Loucy (cell line): ENCODE data around the gene ARMH3.

Experiments
- EZH2phosphoT487 ChIP-seq: fragments of 200-600 bp; IDR thresholded peaks from 2 replicates; pipeline ENCODE4 v1.6.1; 2018; ENCODE audit warnings: antibody characterized with exemption, mild to moderate bottlenecking, moderate library complexity, borderline replicate concordance
- TF ChIP-seq, protein P1 (sequence below): fragments of 200-600 bp; sonication (generic); conservative IDR thresholded peaks from 2 replicates; pipeline ENCODE4 v1.5.1; 2014; ENCODE audit warnings: mild to moderate bottlenecking, antibody characterized with exemption, low read length

DNA sequence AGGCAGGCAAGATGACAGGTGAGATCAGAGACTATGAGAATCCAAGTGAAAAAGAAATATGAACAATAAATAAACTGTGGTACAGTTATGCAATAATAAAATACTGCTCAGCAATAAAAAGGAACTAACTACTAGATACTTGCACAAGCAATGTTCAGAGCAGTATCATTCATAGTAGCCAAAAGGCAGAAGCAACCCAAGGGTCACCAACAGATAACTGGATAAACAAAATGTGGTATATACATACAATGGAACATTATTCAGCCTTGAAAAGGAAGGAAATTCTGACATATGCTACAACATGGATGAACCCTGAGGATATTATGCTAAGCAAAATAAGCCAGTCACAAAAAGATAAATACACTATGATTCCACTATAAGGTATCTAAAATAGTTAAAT is 135.4 kb downstream of the ARMH3 start:
- TF ChIP-seq, protein P1, sequence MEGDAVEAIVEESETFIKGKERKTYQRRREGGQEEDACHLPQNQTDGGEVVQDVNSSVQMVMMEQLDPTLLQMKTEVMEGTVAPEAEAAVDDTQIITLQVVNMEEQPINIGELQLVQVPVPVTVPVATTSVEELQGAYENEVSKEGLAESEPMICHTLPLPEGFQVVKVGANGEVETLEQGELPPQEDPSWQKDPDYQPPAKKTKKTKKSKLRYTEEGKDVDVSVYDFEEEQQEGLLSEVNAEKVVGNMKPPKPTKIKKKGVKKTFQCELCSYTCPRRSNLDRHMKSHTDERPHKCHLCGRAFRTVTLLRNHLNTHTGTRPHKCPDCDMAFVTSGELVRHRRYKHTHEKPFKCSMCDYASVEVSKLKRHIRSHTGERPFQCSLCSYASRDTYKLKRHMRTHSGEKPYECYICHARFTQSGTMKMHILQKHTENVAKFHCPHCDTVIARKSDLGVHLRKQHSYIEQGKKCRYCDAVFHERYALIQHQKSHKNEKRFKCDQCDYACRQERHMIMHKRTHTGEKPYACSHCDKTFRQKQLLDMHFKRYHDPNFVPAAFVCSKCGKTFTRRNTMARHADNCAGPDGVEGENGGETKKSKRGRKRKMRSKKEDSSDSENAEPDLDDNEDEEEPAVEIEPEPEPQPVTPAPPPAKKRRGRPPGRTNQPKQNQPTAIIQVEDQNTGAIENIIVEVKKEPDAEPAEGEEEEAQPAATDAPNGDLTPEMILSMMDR: no peak
- TF ChIP-seq EZH2phosphoT487: no peak
